PC-9 (cell line): ENCODE data around the gene NDST1.

Source experiments
- EZH2 ChIP-seq: fragments of 200-600 bp; sonication (generic); IDR thresholded peaks from 2 replicates; pipeline ENCODE4 v1.8.0; 2017; ENCODE audit warnings: antibody characterized with exemption, low read depth
- TF ChIP-seq, protein P1 (sequence below): fragments of 200-600 bp; sonication (generic); conservative IDR thresholded peaks from 2 replicates; pipeline ENCODE4 v1.6.1; 2017; ENCODE audit warnings: mixed run types, antibody characterized with exemption, mild to moderate bottlenecking, moderate library complexity

DNA sequence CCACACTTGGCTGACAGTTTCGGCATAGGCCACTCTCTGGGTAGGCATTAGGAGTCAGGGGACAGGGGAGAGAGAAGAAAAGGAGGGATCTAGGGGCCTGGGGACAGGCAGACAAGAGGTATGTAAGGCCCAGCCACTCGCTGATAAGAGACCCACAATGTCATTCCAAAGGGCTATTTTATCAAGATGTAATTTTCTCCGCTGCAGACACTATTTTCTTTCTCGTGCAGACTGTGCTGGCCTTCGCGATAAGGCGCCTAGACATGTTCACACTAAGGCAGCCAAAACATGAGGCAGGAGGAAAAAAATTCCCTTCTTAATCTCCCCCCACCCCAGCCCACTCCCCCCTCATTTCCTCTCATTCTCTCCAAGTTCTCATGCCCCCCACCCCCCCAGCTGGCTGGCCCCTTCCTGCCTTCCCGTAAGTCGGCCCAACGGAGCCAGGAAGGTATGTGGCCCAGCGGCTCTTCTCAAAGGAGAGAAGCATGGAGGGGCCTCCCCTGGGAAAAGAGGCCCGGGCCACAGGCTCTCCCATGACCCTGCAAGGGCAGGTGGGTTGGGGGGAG lies 87.6 kb downstream of the NDST1 start:
- TF ChIP-seq, protein P1, sequence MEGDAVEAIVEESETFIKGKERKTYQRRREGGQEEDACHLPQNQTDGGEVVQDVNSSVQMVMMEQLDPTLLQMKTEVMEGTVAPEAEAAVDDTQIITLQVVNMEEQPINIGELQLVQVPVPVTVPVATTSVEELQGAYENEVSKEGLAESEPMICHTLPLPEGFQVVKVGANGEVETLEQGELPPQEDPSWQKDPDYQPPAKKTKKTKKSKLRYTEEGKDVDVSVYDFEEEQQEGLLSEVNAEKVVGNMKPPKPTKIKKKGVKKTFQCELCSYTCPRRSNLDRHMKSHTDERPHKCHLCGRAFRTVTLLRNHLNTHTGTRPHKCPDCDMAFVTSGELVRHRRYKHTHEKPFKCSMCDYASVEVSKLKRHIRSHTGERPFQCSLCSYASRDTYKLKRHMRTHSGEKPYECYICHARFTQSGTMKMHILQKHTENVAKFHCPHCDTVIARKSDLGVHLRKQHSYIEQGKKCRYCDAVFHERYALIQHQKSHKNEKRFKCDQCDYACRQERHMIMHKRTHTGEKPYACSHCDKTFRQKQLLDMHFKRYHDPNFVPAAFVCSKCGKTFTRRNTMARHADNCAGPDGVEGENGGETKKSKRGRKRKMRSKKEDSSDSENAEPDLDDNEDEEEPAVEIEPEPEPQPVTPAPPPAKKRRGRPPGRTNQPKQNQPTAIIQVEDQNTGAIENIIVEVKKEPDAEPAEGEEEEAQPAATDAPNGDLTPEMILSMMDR = no peak
- TF ChIP-seq EZH2 = no peak
